Cardiac fibroblast (primary cell): ENCODE results near the gene KSR1.

ENCODE experiments used
- DNase-seq, 2 donors: peaks; one replicate each; pipeline versions ENCODE4 v3.0.0 to v3.0.0-alpha.2; 2010; ENCODE audit warnings: low read depth in 2 of 2
- H3K4me3 ChIP-seq, 2 donors: replicated peaks in 1 of 2; 1 replicate in 1 of 2; 2 replicates in 1 of 2; pipeline ENCODE4 v1.5.1; 2011; ENCODE audit warnings: low read depth in 2 of 2, low read length in 2 of 2, mild to moderate bottlenecking in 2 of 2, moderate library complexity in 1 of 2
- CTCF ChIP-seq: IDR thresholded peaks from one replicate; pipeline ENCODE4 v1.5.1; 2011; ENCODE audit warnings: low read depth, mild to moderate bottlenecking, low read length, inconsistent platforms

KSR1 gene

GRCh38 chr17:27603421-27603770 lies 147.1 kb downstream of the KSR1 start:
- no peak overlapping the region for H3K4me3 ChIP-seq
- no peak for TF ChIP-seq CTCF
- DNase-seq = no peak

DNA sequence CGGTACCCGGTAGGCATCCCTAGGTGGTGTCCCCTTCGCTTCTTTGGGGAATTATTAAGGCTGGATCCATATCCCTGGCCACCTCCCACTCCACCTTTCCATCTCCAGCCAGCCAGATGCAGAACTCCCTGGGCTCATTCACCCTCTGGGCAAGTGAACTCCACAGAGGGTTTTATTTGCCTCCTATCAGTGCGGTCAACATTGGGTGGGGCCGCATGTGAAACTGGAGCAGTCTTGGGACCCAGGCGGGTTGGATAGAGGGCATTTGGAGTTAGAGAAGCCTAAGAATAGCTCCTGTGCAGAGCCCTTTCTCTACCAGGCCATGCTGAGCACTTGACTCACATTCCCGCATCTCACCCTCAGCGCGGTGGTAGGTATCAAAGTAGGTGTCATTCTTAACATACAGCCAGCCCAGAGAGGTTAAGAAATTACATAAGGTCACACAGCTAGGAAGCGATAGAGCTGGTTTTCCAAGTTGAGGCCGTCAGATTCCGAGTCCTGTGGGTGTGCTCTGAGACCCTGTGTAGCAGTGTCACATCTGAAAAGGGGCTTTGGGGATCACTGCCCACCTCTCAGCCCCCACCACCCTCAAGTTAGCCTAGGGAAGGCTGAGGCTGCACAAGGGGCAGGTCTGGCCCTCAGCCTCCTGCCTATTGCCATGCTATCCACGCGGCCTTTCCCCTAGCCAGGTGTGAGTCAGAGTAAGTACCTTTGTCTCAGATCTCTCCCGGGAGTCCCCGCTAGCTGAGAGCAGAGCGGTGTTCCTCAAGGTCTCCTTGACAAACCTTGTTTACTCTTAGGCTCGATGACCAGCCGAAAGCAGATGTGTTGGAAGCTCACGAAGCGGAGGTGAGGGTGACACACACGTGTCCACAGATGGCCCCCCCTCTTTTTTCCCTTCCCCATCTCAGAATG lies 147.9 kb downstream of the KSR1 start:
- TF ChIP-seq CTCF = no peak
- DNase-seq = no peak
- no peak overlapping the region for H3K4me3 ChIP-seq

DNA sequence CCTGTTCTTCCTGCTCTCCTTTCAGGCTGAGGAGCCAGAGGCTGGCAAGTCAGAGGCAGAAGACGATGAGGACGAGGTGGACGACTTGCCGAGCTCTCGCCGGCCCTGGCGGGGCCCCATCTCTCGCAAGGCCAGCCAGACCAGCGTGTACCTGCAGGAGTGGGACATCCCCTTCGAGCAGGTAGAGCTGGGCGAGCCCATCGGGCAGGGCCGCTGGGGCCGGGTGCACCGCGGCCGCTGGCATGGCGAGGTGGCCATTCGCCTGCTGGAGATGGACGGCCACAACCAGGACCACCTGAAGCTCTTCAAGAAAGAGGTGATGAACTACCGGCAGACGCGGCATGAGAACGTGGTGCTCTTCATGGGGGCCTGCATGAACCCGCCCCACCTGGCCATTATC lies 149.2 kb downstream of the KSR1 start:
- no peak overlapping the region for H3K4me3 ChIP-seq
- no peak for DNase-seq
- TF ChIP-seq CTCF = no peak

- DNase-seq = no peak
- H3K4me3 ChIP-seq = no peak overlapping the region
- TF ChIP-seq CTCF = no peak
Observed at GRCh38 chr17:27607521-27608091, 151.4 kb downstream of the KSR1 start.

DNA sequence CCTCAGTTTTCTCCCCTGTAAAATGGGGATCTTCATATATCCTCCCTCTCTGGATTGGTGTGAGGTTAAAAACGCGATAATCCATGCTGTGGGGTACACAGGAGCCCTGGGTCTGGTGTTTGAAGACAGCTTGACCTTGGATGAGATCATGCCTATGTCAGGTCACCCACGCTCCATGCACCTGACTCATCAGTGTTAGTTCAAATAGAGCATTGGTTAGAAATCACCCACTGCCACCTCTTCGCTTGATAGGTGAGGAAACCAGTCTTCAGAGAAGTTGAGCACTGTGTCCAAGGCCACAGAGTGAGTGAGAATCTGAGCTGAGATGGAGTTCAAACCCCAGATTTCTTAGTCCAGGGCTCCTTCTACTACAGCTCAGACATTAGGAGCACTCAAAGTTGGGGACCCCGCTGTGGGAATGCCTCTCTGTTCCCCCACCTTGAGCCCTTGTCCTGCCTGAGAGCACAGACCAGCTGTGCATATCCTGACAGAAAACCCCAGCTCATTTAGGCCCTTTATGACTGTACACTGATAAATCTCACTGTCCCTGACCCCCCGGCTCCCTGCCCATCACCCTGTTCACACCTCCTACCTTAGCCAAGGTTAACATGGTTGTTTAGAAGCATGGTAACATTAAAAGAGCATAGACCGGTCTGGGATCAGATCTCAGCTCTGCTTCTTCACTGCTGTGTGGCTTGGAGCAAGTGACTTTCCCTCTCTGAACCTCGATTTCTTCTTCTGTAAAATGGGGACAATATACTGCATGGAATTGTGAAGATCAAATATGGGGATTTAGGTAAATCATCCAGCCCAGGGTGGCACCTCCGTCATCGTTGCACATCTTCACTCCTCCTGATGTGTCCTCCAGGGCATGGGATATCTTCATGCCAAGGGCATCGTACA lies 152.3 kb downstream of the KSR1 start:
- no peak for DNase-seq
- H3K4me3 ChIP-seq = no peak overlapping the region
- TF ChIP-seq CTCF = no peak

DNA sequence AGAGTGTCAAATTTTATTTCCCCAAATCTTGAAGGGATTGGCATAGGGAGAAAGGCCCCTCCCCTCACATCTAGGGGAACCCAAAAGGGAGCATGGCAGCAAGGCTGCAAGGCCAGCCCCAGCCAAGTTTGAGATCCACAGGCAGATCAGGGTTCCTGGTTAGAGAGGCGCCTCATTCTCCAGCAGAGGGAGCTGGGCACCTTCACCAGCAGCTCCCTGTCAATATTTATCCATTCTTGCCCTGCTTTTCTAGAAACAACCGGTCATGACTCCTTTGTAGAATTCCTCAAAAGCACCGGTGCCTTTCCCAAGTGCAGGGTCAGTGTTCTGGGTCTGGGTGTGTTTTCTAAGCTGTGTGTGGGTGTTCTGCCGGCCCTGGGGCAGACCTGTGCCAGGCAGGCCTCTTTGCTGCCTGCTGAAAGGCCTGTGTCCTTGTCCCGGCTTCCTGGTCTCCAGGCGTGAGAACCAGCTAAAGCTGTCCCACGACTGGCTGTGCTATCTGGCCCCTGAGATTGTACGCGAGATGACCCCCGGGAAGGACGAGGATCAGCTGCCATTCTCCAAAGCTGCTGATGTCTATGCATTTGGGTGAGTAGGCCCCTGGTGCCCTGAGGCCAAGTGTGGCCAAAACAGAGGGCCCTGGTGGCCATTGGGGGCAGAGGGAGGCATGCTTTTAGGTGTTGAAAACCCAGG lies 153.5 kb downstream of the KSR1 start:
- TF ChIP-seq CTCF = peak; percentile 56
- DNase-seq = peak; percentile 32 to 58
- H3K4me3 ChIP-seq = no peak overlapping the region
